ENCODE results near the gene TMEM141. TPM values are rescaled to one million over a fixed set of nuclear protein-coding genes. Genes with fewer than 3 reads are reported as not detected.

Gene TMEM141
- total and polyA plus RNA-seq, 10 of the 15 experiments (the other 5 are each of a cell fraction or from before 2014, with no cell fraction given) = 7.8 to 48.6 (median 34.4) TPM

- TF ChIP-seq CTCF (IDR thresholded peaks at IDR 0.05 in 2 of 3, conservative IDR thresholded peaks at IDR 0.05 in 1 of 3; ENCODE audit: control insufficient read depth in 2 of 3, extremely low read depth in 1 of 3, insufficient read depth in 1 of 3, low read depth in 3 of 3, low read length in 3 of 3) (peak; percentile 17 to 31 (median 22); a peak in 3 of 6 replicates), ATF7 (IDR thresholded peaks at IDR 0.05; ENCODE audit: low read depth) (peak; percentile 95), USF2 (IDR thresholded peaks at IDR 0.05; ENCODE audit: borderline replicate concordance, low read depth, low read length) (peak; percentile 25), BHLHE40 (IDR thresholded peaks at IDR 0.05; ENCODE audit: borderline replicate concordance in 1 of 2, low read depth in 2 of 2, low read length in 1 of 2) (peak; percentile 62 to 92; a peak in 3 of 4 replicates), RELA (IDR thresholded peaks at IDR 0.05; ENCODE audit: borderline replicate concordance, partially characterized antibody) (peak; percentile 55)
- TF ChIP-seq, protein P1, sequence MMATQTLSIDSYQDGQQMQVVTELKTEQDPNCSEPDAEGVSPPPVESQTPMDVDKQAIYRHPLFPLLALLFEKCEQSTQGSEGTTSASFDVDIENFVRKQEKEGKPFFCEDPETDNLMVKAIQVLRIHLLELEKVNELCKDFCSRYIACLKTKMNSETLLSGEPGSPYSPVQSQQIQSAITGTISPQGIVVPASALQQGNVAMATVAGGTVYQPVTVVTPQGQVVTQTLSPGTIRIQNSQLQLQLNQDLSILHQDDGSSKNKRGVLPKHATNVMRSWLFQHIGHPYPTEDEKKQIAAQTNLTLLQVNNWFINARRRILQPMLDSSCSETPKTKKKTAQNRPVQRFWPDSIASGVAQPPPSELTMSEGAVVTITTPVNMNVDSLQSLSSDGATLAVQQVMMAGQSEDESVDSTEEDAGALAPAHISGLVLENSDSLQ (IDR thresholded peaks at IDR 0.05) = peak; percentile 81
- TF ChIP-seq, protein P2, sequence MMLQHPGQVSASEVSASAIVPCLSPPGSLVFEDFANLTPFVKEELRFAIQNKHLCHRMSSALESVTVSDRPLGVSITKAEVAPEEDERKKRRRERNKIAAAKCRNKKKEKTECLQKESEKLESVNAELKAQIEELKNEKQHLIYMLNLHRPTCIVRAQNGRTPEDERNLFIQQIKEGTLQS (IDR thresholded peaks at IDR 0.05; ENCODE audit: borderline replicate concordance, extremely low read depth, low read depth, low read length) = peak; percentile 18; the same call in 1 of the 2 replicates
Measured at GRCh38 chr9:136766410-136767120, 24.6 kb upstream of the TMEM141 start (continued).
